Fibroblast of pulmonary artery (primary cell): ENCODE results near the gene CASQ1.

ENCODE experiments used
- DNase-seq: peaks from one replicate; pipeline ENCODE4 v3.0.0-alpha.2; 2010; ENCODE audit warnings: low read depth
- H3K4me3 ChIP-seq: replicated peaks from 2 replicates; pipeline ENCODE4 v1.5.1; 2011; ENCODE audit warnings: low read depth, mild to moderate bottlenecking, control low read depth, low read length, moderate library complexity
- CTCF ChIP-seq: IDR thresholded peaks from 2 replicates; pipeline ENCODE4 v1.5.1; 2011; ENCODE audit warnings: mild to moderate bottlenecking, control low read depth, low read length, inconsistent platforms; ENCODE audit errors: missing control alignments

The CASQ1 gene

GRCh38 chr1:160189649-160190625 lies at the start of gene CASQ1:
Gene CASQ1 (plus strand): TSS chr1:160190575. CDS start chr1:160190752, 177 bp downstream.
- no peak for TF ChIP-seq CTCF
- no peak within 1 kb of the TSS for H3K4me3 ChIP-seq
- DNase-seq, result peak; percentile 57

GRCh38 chr1:160143695-160144094 lies 46.7 kb upstream of the CASQ1 start:
- no peak for DNase-seq
- TF ChIP-seq CTCF, result no peak
- no peak overlapping the region for H3K4me3 ChIP-seq

GRCh38 chr1:160144921-160145320 lies 45.5 kb upstream of the CASQ1 start:
- no peak for DNase-seq
- TF ChIP-seq CTCF, result no peak
- H3K4me3 ChIP-seq, result no peak overlapping the region

- no peak for TF ChIP-seq CTCF
- DNase-seq, result no peak
- no peak overlapping the region for H3K4me3 ChIP-seq
Measured at GRCh38 chr1:160146107-160146506, 44.3 kb upstream of the CASQ1 start.

GRCh38 chr1:160148121-160148520 lies 42.3 kb upstream of the CASQ1 start:
- no peak for TF ChIP-seq CTCF
- no peak for DNase-seq
- H3K4me3 ChIP-seq, result no peak overlapping the region

- no peak for TF ChIP-seq CTCF
Measured at GRCh38 chr1:160149233-160149632, 41.1 kb upstream of the CASQ1 start.

More at GRCh38 chr1:160149233-160149632, 41.1 kb upstream of the CASQ1 start:
- H3K4me3 ChIP-seq, result no peak overlapping the region
- DNase-seq, result no peak
